K562 (cell line): ENCODE measurements around the gene KCTD11. TPM values are rescaled to one million over a fixed set of nuclear protein-coding genes. Genes with fewer than 3 reads are reported as not detected.

ENCODE experiments used
- ATAC-seq: fragments of 200-7000 bp; cut with Tn5 transposase; 3 replicates; pipeline ENCODE4 v1.9.1; 2020; ENCODE audit warnings: moderate library complexity
- BruUV-seq: library from RNA; stranded (reverse); fragments of 400-500 nt; replicated peaks from 2 replicates; lab custom pipeline; 2021; lab: Mats Ljungman, UMichigan
- CTCF ChIA-PET: fragments of 300-600 bp; formaldehyde crosslinking; extraction: SDS; loops from one replicate; lab custom pipeline; 2021; ENCODE audit warnings: low intra/inter-chr PET ratio; lab: Yijun Ruan, JAX
- POLR2A ChIA-PET: fragments of 300-600, 350-650 bp; sonication (Branson Sonifier 250); formaldehyde crosslinking; extraction: SDS; loops from one replicate; lab custom pipeline; 2021; ENCODE audit warnings: antibody characterized with exemption, inconsistent platforms; lab: Yijun Ruan, JAX
- DNase-seq, 4 experiments: peaks; one replicate each; pipeline versions ENCODE4 v3.0.0 to v3.0.0-alpha.2; 2011 to 2018; ENCODE audit warnings: low spot score in 3 of 4, mixed read lengths in 3 of 4; ENCODE audit errors: extremely low read depth in 1 of 4
- FAIRE-seq: peaks from 2 replicates; lab custom pipeline; 2011; peaks lifted over from hg19 to GRCh38; lab: Jason Lieb, UNC
- H2AFZ ChIP-seq: 2 replicates; pipeline ENCODE4 v1.6.0; 2011; ENCODE audit warnings: low read depth, low read length, control low read depth, inconsistent platforms
- H3K27ac ChIP-seq: fragments of 200-600 bp; 3 replicates; pipeline ENCODE4 v1.8.0; 2011; ENCODE audit warnings: low read depth, mild to moderate bottlenecking, control low read depth, inconsistent platforms, low read length, moderate library complexity, mixed read lengths; ENCODE audit errors: extremely low read depth
- H3K27me3 ChIP-seq, 2 experiments: fragments of 300-600 bp in 1 of 2; 2 replicates in 1 of 2; 3 replicates in 1 of 2; pipeline versions ENCODE4 v1.6.0 to v1.8.0; 2011; ENCODE audit warnings: inconsistent platforms in 2 of 2, low read length in 2 of 2, mild to moderate bottlenecking in 1 of 2, mixed read lengths in 1 of 2, moderate library complexity in 1 of 2; ENCODE audit not compliant: control insufficient read depth in 2 of 2, insufficient read depth in 2 of 2
- H3K36me3 ChIP-seq: fragments of 300-600 bp; 3 replicates; pipeline ENCODE4 v1.8.0; 2011; ENCODE audit warnings: mild to moderate bottlenecking, low read length, inconsistent platforms; ENCODE audit not compliant: control insufficient read depth, insufficient read depth
- H3K4me1 ChIP-seq, 2 experiments: fragments of 200-600 bp in 1 of 2; replicated peaks in 1 of 2; 2 replicates in 1 of 2; 3 replicates in 1 of 2; pipeline versions ENCODE4 v1.5.1 to v1.8.0; 2011; ENCODE audit warnings: inconsistent platforms in 2 of 2, low read length in 2 of 2, mild to moderate bottlenecking in 1 of 2, mixed read lengths in 1 of 2, moderate library complexity in 1 of 2; ENCODE audit not compliant: control insufficient read depth in 2 of 2, insufficient read depth in 2 of 2
- H3K4me2 ChIP-seq: 2 replicates; pipeline ENCODE4 v1.6.1; 2011; ENCODE audit warnings: low read length, control low read depth, inconsistent platforms, mixed read lengths; ENCODE audit not compliant: insufficient read depth
- H3K4me3 ChIP-seq: fragments of 200-600 bp; sonication (generic), shearing (Covaris generic); 2 replicates; pipeline ENCODE4 v1.5.1; 2016; ENCODE audit warnings: control low read depth, inconsistent platforms
- H3K79me2 ChIP-seq: fragments of 200-600 bp; 3 replicates; pipeline ENCODE4 v1.8.0; 2011; ENCODE audit warnings: low read length, inconsistent platforms; ENCODE audit not compliant: control insufficient read depth, insufficient read depth
- H3K9ac ChIP-seq, 2 experiments: 2 replicates each; pipeline versions ENCODE4 v1.6.0 to v1.6.1; 2011; ENCODE audit warnings: low read depth in 2 of 2, low read length in 2 of 2, control low read depth in 1 of 2, inconsistent platforms in 1 of 2, mild to moderate bottlenecking in 1 of 2, mixed read lengths in 1 of 2; ENCODE audit not compliant: insufficient read depth in 1 of 2
- H3K9me1 ChIP-seq: one replicate; pipeline ENCODE4 v1.6.0; 2011; ENCODE audit warnings: inconsistent platforms, mild to moderate bottlenecking, low read length, moderate library complexity; ENCODE audit not compliant: control insufficient read depth, insufficient read depth
- H3K9me3 ChIP-seq: replicated peaks from 2 replicates; pipeline ENCODE4 v1.5.1; 2011; ENCODE audit warnings: low read depth, low read length, inconsistent platforms; ENCODE audit not compliant: control insufficient read depth, insufficient read depth
- H4K20me1 ChIP-seq: replicated peaks from 2 replicates; pipeline ENCODE4 v1.6.1; 2011; ENCODE audit warnings: low read length, inconsistent platforms, mixed read lengths; ENCODE audit not compliant: control insufficient read depth, insufficient read depth
- ARID4B ChIP-seq: sonication (generic); formaldehyde crosslinking; IDR thresholded peaks from 2 replicates; pipeline ENCODE4 v1.8.0; 2022; ENCODE audit warnings: mild to moderate bottlenecking, missing genetic modification reagents
- FIP1L1 ChIP-seq: fragments of 200-400 bp; formaldehyde crosslinking; IDR thresholded peaks from 2 replicates; pipeline ENCODE4 v1.6.1; 2018; ENCODE audit warnings: mild to moderate bottlenecking, low read depth, low read length; ENCODE audit not compliant: poor library complexity, severe bottlenecking
- KAT8 ChIP-seq: fragments of 450-650 bp; IDR thresholded peaks from 2 replicates; pipeline ENCODE4 v1.6.1; 2016; ENCODE audit warnings: low read depth, mild to moderate bottlenecking
- NFIC ChIP-seq: fragments of 450-650 bp; IDR thresholded peaks from 2 replicates; pipeline ENCODE4 v1.6.1; 2017; ENCODE audit warnings: mild to moderate bottlenecking, inconsistent platforms
- POU5F1 ChIP-seq: fragments of 150-350 bp; IDR thresholded peaks from 2 replicates; pipeline ENCODE4 v1.6.1; 2014; ENCODE audit warnings: borderline replicate concordance, low read length, low read depth, mild to moderate bottlenecking; ENCODE audit not compliant: partially characterized antibody
- SMARCE1 ChIP-seq: fragments of 450-650 bp; IDR thresholded peaks from 2 replicates; pipeline ENCODE4 v1.7.1; 2016; ENCODE audit warnings: mild to moderate bottlenecking
- TBP ChIP-seq: optimal IDR thresholded peaks from 2 replicates; pipeline ENCODE3; 2011; ENCODE audit warnings: low read depth, low read length, improper control_type of control experiment
- TEAD4 ChIP-seq, 2 experiments: sonication (generic) in 1 of 2; formaldehyde crosslinking in 1 of 2; IDR thresholded peaks; 2 replicates each; pipeline versions ENCODE4 v1.6.1 to v1.8.0; 2012 to 2022; ENCODE audit warnings: borderline replicate concordance in 1 of 2, inconsistent platforms in 1 of 2, low read length in 1 of 2, mild to moderate bottlenecking in 1 of 2, missing genetic modification reagents in 1 of 2
- ZNF431 ChIP-seq: sonication (generic); formaldehyde crosslinking; IDR thresholded peaks from 2 replicates; pipeline ENCODE4 v1.8.0; 2022; ENCODE audit warnings: mild to moderate bottlenecking, missing genetic modification reagents
- WGBS: fragments of 100-300 bp; shearing (Covaris generic); methylation state at CpG from one replicate; pipeline ENCODE4 v1.1.6; 2016; ENCODE audit warnings: low coverage, mixed read lengths; ENCODE audit not compliant: insufficient coverage; ENCODE audit errors: missing lambda C conversion rate; 5-methylcytosine and 5-hydroxymethylcytosine counted together
- in situ Hi-C: fragments of 300-500 bp; cut with MboI; formaldehyde crosslinking; loops from 4 replicates; pipeline ENCODE4 v1.15.0; 2018; ENCODE audit warnings: inconsistent platforms, mixed read lengths
- intact Hi-C: fragments of 100-400 bp; cut with micrococcal nuclease; formaldehyde crosslinking; loops from 2 replicates; pipeline ENCODE4 v1.14.2; 2022
- polyA plus RNA-seq, 8 experiments: library from polyadenylated mRNA; depleted of rRNA in 4 of 8; stranded (reverse) in 5 of 8; unstranded in 3 of 8; fragments of >200 nt; fragmentation: Nextera tagmentation in 2 of 8; fragmentation: Illumina TruSeq in 1 of 8; extraction: Ambion mirVana in 2 of 8; extraction: Trizol in 1 of 8; gene quantifications; 2 replicates each; pipeline versions ENCODE4 v1.2.1 to v1.2.3, GENCODE V29; 2011 to 2014; ENCODE audit warnings: inconsistent platforms in 1 of 8, missing spikeins in 1 of 8
- total RNA-seq, 7 experiments: library from RNA; depleted of rRNA in 6 of 7; stranded (reverse); fragments of >200 nt in 6 of 7; fragmentation: Illumina TruSeq in 2 of 7; extraction: Trizol in 2 of 7; gene quantifications; 2 replicates each; pipeline versions ENCODE4 v1.2.1 to v1.2.3, GENCODE V29; 2011 to 2021; ENCODE audit warnings: low replicate concordance in 1 of 7

KCTD11 gene
- total and polyA plus RNA-seq, 9 of the 15 experiments (the other 6 are each of a cell fraction or from before 2014, with no cell fraction given), result 0.01 to 3.2 (median 2.5) TPM; not detected in 1

- POLR2A ChIA-PET, result interaction anchor here (0.6 to 1.8 kb wide), 9 partner anchors 17 to 194 kb away, joined by 3 to 23 read pairs (median 3); partner anchors contain the start of genes POLR2A, TNK1 and ZBTB4
Observed at GRCh38 chr17:7403043-7403726, 51.2 kb downstream of the KCTD11 start.

More at GRCh38 chr17:7403043-7403726, 51.2 kb downstream of the KCTD11 start:
- ATAC-seq, result peak; percentile 4; the same call in 2 of the 3 replicates
- TF ChIP-seq TBP (no peak), KAT8 (no peak), FIP1L1 (no peak), SMARCE1 (no peak), TEAD4 (IDR thresholded peaks at IDR 0.05; ENCODE audit: low read length) (no peak), TEAD4 (CRISPR knock-in tag; IDR thresholded peaks at IDR 0.05; ENCODE audit: borderline replicate concordance) (no peak), ARID4B (0 out of 2 replicates have a peak, but pooled peaks have one; percentile 20), ZNF431 (CRISPR knock-in tag) (no peak), NFIC (no peak), POU5F1 (no peak)
- 17% methylated on average over 12 of the region's 16 CpGs for WGBS
- H3K79me2 ChIP-seq, result peaks cover 8% of the 10 kb centered on the region; the same call in 2 of the 3 replicates
- BruUV-seq, result TSS peak; percentile 86
- peaks cover 3% of the 10 kb centered on the region; the same call in 1 of the 3 replicates for H3K36me3 ChIP-seq
- peak overlapping the region; percentile 75 to 85 for H3K9ac ChIP-seq
- peak in 3 of 4 experiments; percentile 51 to 57 (median 55) for DNase-seq
- H3K4me1 ChIP-seq, result peaks cover 11 to 25% of the 10 kb centered on the region in 2 experiments; a peak in 3 of 5 replicates
- no peak for FAIRE-seq
- no peaks in the 10 kb centered on the region for H3K9me1 ChIP-seq
- peak overlapping the region; percentile 68 for H3K4me3 ChIP-seq
- no peaks in the 10 kb centered on the region for H4K20me1 ChIP-seq
- H3K27me3 ChIP-seq, result no peaks in the 10 kb centered on the region
- CTCF ChIA-PET, result no interaction called here
- no peaks in the 10 kb centered on the region for H3K9me3 ChIP-seq
- H3K27ac ChIP-seq, result peak overlapping the region; percentile 69
- in situ Hi-C loops, result no loop called here
- intact Hi-C loops, result loop anchor here (5.0 kb wide), 2 partner anchors 34 to 79 kb away; partner anchors contain the start of genes FGF11, POLR2A, SLC35G6 and TMEM102
- H2AFZ ChIP-seq, result peak overlapping the region; percentile 90
- peak overlapping the region; percentile 79 for H3K4me2 ChIP-seq
